Esophagus muscularis mucosa (tissue), 4 donors: ENCODE measurements around the gene UBE2O. TPM values are rescaled to one million over a fixed set of nuclear protein-coding genes. Genes with fewer than 3 reads are reported as not detected.

ENCODE experiments used
- DNase-seq: peaks from one replicate; pipeline ENCODE4 v3.0.0-alpha.2; 2017; ENCODE audit errors: extremely low spot score
- H3K27ac ChIP-seq, 4 donors: fragments of 200-600 bp; sonication (generic); replicated peaks in 1 of 4; 1 replicate in 3 of 4; 2 replicates in 1 of 4; pipeline ENCODE4 v1.5.1; 2016 to 2019; ENCODE audit warnings: mild to moderate bottlenecking in 1 of 4
- H3K27me3 ChIP-seq, 4 donors: fragments of 200-600 bp; sonication (generic); one replicate each; pipeline versions ENCODE4 v1.5.1 to v1.6.0; 2016 to 2019
- H3K36me3 ChIP-seq, 4 donors: fragments of 200-600 bp; sonication (generic); one replicate each; pipeline ENCODE4 v1.5.1; 2016 to 2019
- H3K4me1 ChIP-seq, 4 donors: fragments of 200-600 bp; sonication (generic); one replicate each; pipeline ENCODE4 v1.5.1; 2016 to 2019
- H3K4me3 ChIP-seq, 4 donors: fragments of 200-600 bp; sonication (generic); 1 replicate in 2 of 4; 2 replicates in 2 of 4; pipeline ENCODE4 v1.5.1; 2016 to 2019; ENCODE audit warnings: mild to moderate bottlenecking in 4 of 4, moderate library complexity in 1 of 4
- H3K9me3 ChIP-seq, 4 donors: fragments of 200-600 bp; sonication (generic); 1 replicate in 3 of 4; 2 replicates in 1 of 4; pipeline ENCODE4 v1.5.1; 2016 to 2019
- EP300 ChIP-seq: sonication (generic); formaldehyde crosslinking; IDR thresholded peaks from one replicate; pipeline ENCODE4 v1.6.1; 2017; ENCODE audit warnings: antibody characterized with exemption
- POLR2A ChIP-seq: fragments of 450-650 bp; IDR thresholded peaks from one replicate; pipeline ENCODE4 v1.6.1; 2017; ENCODE audit warnings: antibody characterized with exemption, moderate library complexity, mild to moderate bottlenecking, low read depth
- POLR2AphosphoS5 ChIP-seq, 2 donors: sonication (generic); formaldehyde crosslinking; IDR thresholded peaks; one replicate each; pipeline ENCODE4 v1.6.1; 2017; ENCODE audit warnings: antibody characterized with exemption in 2 of 2
- WGBS: methylation state at CpG from one replicate; pipeline ENCODE4 v1.1.5; 2018; 5-methylcytosine and 5-hydroxymethylcytosine counted together
- intact Hi-C: fragments of 100-400 bp; cut with DNase I; formaldehyde crosslinking; loops from one replicate; pipeline ENCODE4 v1.15.1; 2023
- total RNA-seq, 4 donors: library from RNA; depleted of rRNA; stranded (reverse); fragments of >200 nt; gene quantifications; one replicate each; pipeline versions ENCODE4 v1.1.0 to v1.2.1, GENCODE V29; 2016
- TF ChIP-seq, protein P1 (sequence below), 3 experiments: fragments of 200-600 bp in 2 of 3; fragments of 450-650 bp in 1 of 3; sonication (generic) in 2 of 3; IDR thresholded peaks; one replicate each; pipeline ENCODE4 v1.5.1; 2017 to 2019; ENCODE audit warnings: antibody characterized with exemption in 3 of 3, mild to moderate bottlenecking in 2 of 3, moderate library complexity in 1 of 3

The UBE2O gene
- 10 to 100 TPM; 14.1 to 21.7 (median 19.0) TPM for total RNA-seq

DNA sequence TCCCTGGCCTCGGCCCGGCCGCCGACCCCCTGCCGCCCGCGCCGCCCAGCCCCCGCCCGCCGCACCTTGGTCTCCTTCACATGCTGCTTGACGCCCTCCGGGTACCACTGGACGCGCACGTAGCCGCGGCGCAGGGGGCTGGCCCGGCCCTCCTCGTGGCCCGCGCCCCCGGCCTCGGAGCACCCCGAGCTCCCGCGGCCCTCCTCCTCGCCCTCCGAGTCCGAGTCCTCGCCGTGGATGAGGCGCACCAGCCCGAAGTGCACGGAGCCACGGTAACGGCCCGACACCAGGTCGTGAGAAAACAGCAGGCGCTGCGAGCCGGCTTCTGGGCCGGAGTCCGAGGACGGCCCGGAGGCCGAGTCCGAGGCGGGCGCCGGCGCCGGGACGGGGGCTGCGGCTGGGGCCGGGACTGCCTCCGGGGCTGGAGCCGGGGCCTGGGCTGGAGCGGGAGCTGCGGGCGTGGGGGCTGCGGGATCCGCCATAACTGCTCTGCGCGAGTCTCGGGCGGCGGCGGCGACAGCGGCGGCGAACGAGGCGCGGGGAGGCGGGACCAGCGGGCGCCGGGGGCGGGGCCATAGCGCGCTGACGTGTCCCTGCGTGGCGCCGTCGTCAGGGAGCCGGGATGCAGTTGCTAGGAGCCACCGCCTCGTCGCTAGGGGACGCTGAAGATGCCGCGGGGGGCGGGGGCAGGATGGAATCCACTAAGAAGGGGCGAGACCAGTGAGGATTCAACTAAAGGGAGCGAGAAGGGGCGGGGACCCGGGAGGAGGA is at the start of gene UBE2O:
TSS of gene UBE2O (minus strand) at position 493 of the 771 bp plus-strand sequence. CDS start at position 482, 11 bp downstream.
- peak within 1 kb of the TSS; percentile 83 to 98 (median 94) for H3K4me3 ChIP-seq
- peak; percentile 95 for DNase-seq
- 0% methylated on average over 30 of the region's 101 CpGs for WGBS
- H3K9me3 ChIP-seq: no peaks in the 10 kb centered on the region
- intact Hi-C loops: loop anchor here (5.0 kb wide), 1 partner anchor 41 kb away; no protein-coding TSS in a partner anchor
- H3K36me3 ChIP-seq: no peaks in the 10 kb centered on the region
- no peaks in the 10 kb centered on the region for H3K27me3 ChIP-seq
- H3K4me1 ChIP-seq: peaks cover 18 to 29% (median 22%) of the 10 kb centered on the region in 4 donors
- TF ChIP-seq, protein P1, sequence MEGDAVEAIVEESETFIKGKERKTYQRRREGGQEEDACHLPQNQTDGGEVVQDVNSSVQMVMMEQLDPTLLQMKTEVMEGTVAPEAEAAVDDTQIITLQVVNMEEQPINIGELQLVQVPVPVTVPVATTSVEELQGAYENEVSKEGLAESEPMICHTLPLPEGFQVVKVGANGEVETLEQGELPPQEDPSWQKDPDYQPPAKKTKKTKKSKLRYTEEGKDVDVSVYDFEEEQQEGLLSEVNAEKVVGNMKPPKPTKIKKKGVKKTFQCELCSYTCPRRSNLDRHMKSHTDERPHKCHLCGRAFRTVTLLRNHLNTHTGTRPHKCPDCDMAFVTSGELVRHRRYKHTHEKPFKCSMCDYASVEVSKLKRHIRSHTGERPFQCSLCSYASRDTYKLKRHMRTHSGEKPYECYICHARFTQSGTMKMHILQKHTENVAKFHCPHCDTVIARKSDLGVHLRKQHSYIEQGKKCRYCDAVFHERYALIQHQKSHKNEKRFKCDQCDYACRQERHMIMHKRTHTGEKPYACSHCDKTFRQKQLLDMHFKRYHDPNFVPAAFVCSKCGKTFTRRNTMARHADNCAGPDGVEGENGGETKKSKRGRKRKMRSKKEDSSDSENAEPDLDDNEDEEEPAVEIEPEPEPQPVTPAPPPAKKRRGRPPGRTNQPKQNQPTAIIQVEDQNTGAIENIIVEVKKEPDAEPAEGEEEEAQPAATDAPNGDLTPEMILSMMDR (IDR thresholded peaks at IDR 0.05): peak; percentile 15 to 56 (median 15)
- peak; percentile 18 to 52 for TF ChIP-seq POLR2AphosphoS5 (IDR thresholded peaks at IDR 0.05)
- TF ChIP-seq POLR2A: no peak
- no peak for TF ChIP-seq EP300
- peak within 1 kb of the TSS; percentile 77 to 85 (median 82) for H3K27ac ChIP-seq

DNA sequence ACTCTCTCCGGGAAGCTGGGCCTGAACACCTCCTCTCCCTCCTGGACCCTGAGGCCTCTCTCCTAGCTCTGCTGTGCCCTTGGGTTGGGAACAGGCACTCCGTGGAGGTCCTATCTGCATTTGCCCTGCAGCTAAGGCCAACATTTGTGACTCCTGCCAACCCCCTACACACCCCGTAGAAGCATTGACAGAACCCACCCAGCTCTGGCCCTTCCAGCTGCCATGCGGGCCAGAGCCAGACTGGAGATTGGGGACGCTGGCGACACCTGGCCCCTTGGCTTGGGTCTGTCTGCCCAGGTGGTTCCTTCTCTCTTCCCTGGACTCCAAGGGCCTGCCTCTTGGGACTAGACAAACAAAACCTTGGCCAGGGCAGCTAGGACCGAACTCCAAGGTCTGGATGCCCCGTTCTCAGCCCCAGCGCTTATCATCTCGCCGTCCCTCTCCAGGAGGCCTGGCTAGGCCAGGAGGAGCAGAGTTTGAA is 48.9 kb upstream of the UBE2O start:
- H3K4me3 ChIP-seq: peak overlapping the region; percentile 65 to 88 (median 68)
- peak overlapping the region; percentile 77 to 85 (median 82) for H3K27ac ChIP-seq
- 72% methylated on average over 6 of the region's 11 CpGs for WGBS
- H3K27me3 ChIP-seq: peaks cover 0 to 8% (median 0%) of the 10 kb centered on the region in 4 donors
- intact Hi-C loops: loop anchor here (10.0 kb wide), 1 partner anchor 197 kb away; the partner anchor contains the start of gene QRICH2
- no peak for DNase-seq
- no peaks in the 10 kb centered on the region for H3K36me3 ChIP-seq
- TF ChIP-seq, protein P1 (IDR thresholded peaks at IDR 0.05): no peak
- no peak for TF ChIP-seq EP300
- no peak for TF ChIP-seq POLR2AphosphoS5 (IDR thresholded peaks at IDR 0.05)
- no peak for TF ChIP-seq POLR2A
- H3K9me3 ChIP-seq: no peaks in the 10 kb centered on the region
- H3K4me1 ChIP-seq: peaks cover 41 to 58% (median 55%) of the 10 kb centered on the region in 4 donors

DNA sequence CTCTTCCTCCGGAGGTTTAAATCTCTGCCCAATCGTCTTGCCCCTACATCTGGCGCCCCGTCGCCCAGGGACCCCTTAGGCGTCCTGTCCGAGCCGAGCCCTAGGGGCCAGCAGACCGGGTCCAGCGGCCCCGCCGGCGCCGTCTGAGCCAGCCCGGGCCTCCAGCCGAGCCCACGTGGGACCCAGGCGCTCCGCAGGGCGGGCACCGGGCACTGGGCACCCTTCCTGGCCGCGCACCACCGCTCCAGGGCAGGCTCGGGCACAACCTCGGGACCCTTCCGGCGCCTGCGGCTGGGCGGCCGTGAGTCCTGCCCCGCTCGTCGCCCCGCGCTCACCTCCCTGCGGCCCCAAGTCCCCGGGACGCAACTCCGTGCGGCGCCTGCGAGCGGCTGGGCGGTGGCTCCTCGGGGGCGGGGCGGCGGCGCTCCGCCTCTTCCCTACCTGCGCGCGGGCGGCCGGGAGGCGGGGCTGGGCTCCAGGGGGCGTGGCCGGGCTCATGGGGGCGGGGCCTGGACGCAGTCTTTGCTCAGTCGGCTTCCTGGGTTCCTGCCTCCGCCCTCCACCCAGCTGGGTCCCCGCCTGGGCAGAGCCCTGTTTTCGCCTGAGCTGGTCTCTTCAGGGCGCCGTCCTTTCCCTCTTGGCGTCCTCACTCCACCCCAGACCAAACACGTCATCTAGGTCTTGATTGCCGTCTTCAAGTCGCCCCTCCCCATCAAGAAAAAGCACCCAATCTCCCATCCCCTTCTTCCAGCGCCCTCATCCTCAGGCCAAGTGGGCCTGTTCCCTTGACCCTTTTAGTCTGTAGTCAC is 48.3 kb upstream of the UBE2O start, which contains the start of gene RHBDF2:
TSS of gene RHBDF2 (minus strand) at position 406 of the 809 bp plus-strand sequence. CDS start 19,899 bp downstream, outside the sequence.
- TF ChIP-seq EP300 (no peak), POLR2AphosphoS5 (IDR thresholded peaks at IDR 0.05) (peak in 1 of 2 donors; percentile 66), POLR2A (peak; percentile 38)
- TF ChIP-seq, protein P1 (IDR thresholded peaks at IDR 0.05): peak in 1 of 3 experiments; percentile 11
- 1% methylated on average over 39 of the region's 72 CpGs for WGBS
- intact Hi-C loops: loop anchor here (10.0 kb wide), 1 partner anchor 196 kb away; the partner anchor contains the start of gene QRICH2
- Histone ChIP-seq H3K27me3 (peaks cover 0 to 3% (median 0%) of the 10 kb centered on the region in 4 donors), H3K4me3 (peak within 1 kb of the TSS; percentile 65 to 88 (median 68)), H3K4me1 (peaks cover 39 to 53% (median 50%) of the 10 kb centered on the region in 4 donors), H3K9me3 (no peaks in the 10 kb centered on the region), H3K27ac (peak within 1 kb of the TSS; percentile 77 to 85 (median 82)), H3K36me3 (no peaks in the 10 kb centered on the region)
- peak; percentile 95 for DNase-seq

DNA sequence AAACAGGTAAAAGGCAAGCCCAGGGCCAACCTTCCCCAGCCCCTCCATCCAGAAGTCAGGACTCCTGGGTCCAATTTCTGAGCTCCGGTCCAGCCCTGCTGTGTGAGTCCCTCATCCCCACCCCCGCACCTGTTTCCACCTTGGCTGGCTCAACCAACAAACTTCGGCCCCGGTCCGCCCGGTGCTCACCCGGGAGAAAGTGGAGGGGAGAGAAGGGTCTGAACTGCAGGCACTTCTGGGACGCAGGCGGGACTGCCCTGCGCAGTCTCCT is 47.7 kb upstream of the UBE2O start:
- no peak for DNase-seq
- TF ChIP-seq EP300: no peak
- TF ChIP-seq, protein P1 (IDR thresholded peaks at IDR 0.05): no peak
- TF ChIP-seq POLR2AphosphoS5 (IDR thresholded peaks at IDR 0.05): no peak
- TF ChIP-seq POLR2A: no peak
- H3K27ac ChIP-seq: peak overlapping the region; percentile 77 to 85 (median 82)
- H3K9me3 ChIP-seq: no peaks in the 10 kb centered on the region
- no peaks in the 10 kb centered on the region for H3K36me3 ChIP-seq
- WGBS: 2% methylated on average over 6 of the region's 10 CpGs
- H3K4me3 ChIP-seq: peak overlapping the region; percentile 65 to 88 (median 68)
- H3K27me3 ChIP-seq: peaks cover 0 to 3% (median 0%) of the 10 kb centered on the region in 4 donors
- peaks cover 39 to 52% (median 49%) of the 10 kb centered on the region in 4 donors for H3K4me1 ChIP-seq
- intact Hi-C loops: loop anchor here (10.0 kb wide), 1 partner anchor 196 kb away; the partner anchor contains the start of gene QRICH2
